GM23338 (cell line): ENCODE data around the gene ZNF418. TPM values are rescaled to one million over a fixed set of nuclear protein-coding genes. Genes with fewer than 3 reads are reported as not detected.

Source experiments
- ATAC-seq: fragments of 200-7000 bp; cut with Tn5 transposase; 3 replicates; pipeline ENCODE4 v1.9.1; 2020
- DNase-seq: peaks from one replicate; pipeline ENCODE4 v3.0.0-alpha.2; 2015; ENCODE audit warnings: low spot score
- H2AFZ ChIP-seq: fragments of 200-600 bp; sonication (generic); 2 replicates; pipeline ENCODE4 v1.8.0; 2016; ENCODE audit warnings: antibody characterized with exemption, mild to moderate bottlenecking, moderate library complexity
- H3F3A ChIP-seq: fragments of 200-600 bp; sonication (generic); replicated peaks from 2 replicates; pipeline ENCODE4 v1.8.0; 2017; ENCODE audit warnings: antibody characterized with exemption, mixed run types, low read depth
- H3K27ac ChIP-seq: fragments of 200-600 bp; sonication (generic); 2 replicates; pipeline ENCODE4 v1.6.1; 2016; ENCODE audit warnings: low read depth
- H3K27me3 ChIP-seq: fragments of 200-600 bp; sonication (generic); 2 replicates; pipeline ENCODE4 v1.8.0; 2016; ENCODE audit warnings: mild to moderate bottlenecking, mixed run types, moderate library complexity; ENCODE audit not compliant: insufficient read depth
- H3K36me3 ChIP-seq: fragments of 200-600 bp; sonication (generic); 2 replicates; pipeline ENCODE4 v1.8.0; 2016; ENCODE audit warnings: mild to moderate bottlenecking; ENCODE audit not compliant: insufficient read depth
- H3K4me1 ChIP-seq: fragments of 200-600 bp; sonication (generic); 2 replicates; pipeline ENCODE4 v1.8.0; 2016; ENCODE audit warnings: mild to moderate bottlenecking, moderate library complexity; ENCODE audit not compliant: insufficient read depth
- H3K4me2 ChIP-seq: fragments of 200-600 bp; sonication (generic); 2 replicates; pipeline ENCODE4 v1.7.1; 2017; ENCODE audit warnings: mixed run types
- H3K4me3 ChIP-seq: fragments of 200-600 bp; sonication (generic); 2 replicates; pipeline ENCODE4 v1.6.1; 2016; ENCODE audit warnings: mixed run types
- H3K79me2 ChIP-seq: fragments of 200-600 bp; sonication (generic); replicated peaks from 2 replicates; pipeline ENCODE4 v1.8.0; 2017; ENCODE audit warnings: mild to moderate bottlenecking; ENCODE audit not compliant: insufficient read depth
- H3K9me2 ChIP-seq: fragments of 200-600 bp; sonication (generic); 2 replicates; pipeline ENCODE4 v1.8.0; 2017; ENCODE audit not compliant: insufficient read depth
- H4K20me1 ChIP-seq: fragments of 200-600 bp; sonication (generic); replicated peaks from 2 replicates; pipeline ENCODE4 v1.8.0; 2017; ENCODE audit warnings: mild to moderate bottlenecking; ENCODE audit not compliant: insufficient read depth
- H3K27ac Mint-ChIP-seq: 2 replicates; pipeline ENCODE4 v1.8.0; 2020; ENCODE audit warnings: inconsistent platforms, mild to moderate bottlenecking, moderate library complexity, mixed read lengths
- H3K27me3 Mint-ChIP-seq: 3 replicates; pipeline ENCODE4 v1.8.0; 2022; ENCODE audit warnings: low read depth, mild to moderate bottlenecking, moderate library complexity, mixed read lengths, inconsistent platforms; ENCODE audit not compliant: insufficient read depth, poor library complexity
- H3K36me3 Mint-ChIP-seq: 3 replicates; pipeline ENCODE4 v1.8.0; 2021; ENCODE audit warnings: low read depth, mild to moderate bottlenecking, inconsistent platforms, moderate library complexity, mixed read lengths
- H3K4me1 Mint-ChIP-seq: 3 replicates; pipeline ENCODE4 v1.8.0; 2020; ENCODE audit warnings: mild to moderate bottlenecking, inconsistent platforms, mixed read lengths
- H3K4me3 Mint-ChIP-seq: 3 replicates; pipeline ENCODE4 v1.8.0; 2021; ENCODE audit warnings: moderate library complexity, mild to moderate bottlenecking, inconsistent platforms, mixed read lengths
- H3K9me3 Mint-ChIP-seq: 3 replicates; pipeline ENCODE4 v1.8.0; 2020; ENCODE audit warnings: moderate library complexity, mild to moderate bottlenecking, inconsistent platforms, mixed read lengths
- CREB1 ChIP-seq: fragments of 250-450 bp; sonication (Bioruptor Pico); IDR thresholded peaks from 2 replicates; pipeline ENCODE4 v1.5.0; 2020; ENCODE audit warnings: low read depth, mild to moderate bottlenecking, moderate library complexity
- CTCF ChIP-seq, 2 experiments: fragments of 200-600 bp in 1 of 2; sonication (generic) in 1 of 2; conservative IDR thresholded peaks; 2 replicates each; pipeline versions ENCODE4 v1.5.1 to v1.6.1; 2016 to 2017; ENCODE audit warnings: antibody characterized with exemption in 2 of 2, low read depth in 2 of 2, mild to moderate bottlenecking in 2 of 2, moderate library complexity in 1 of 2
- EZH2 ChIP-seq: fragments of 200-600 bp; sonication (generic); IDR thresholded peaks from one replicate; pipeline ENCODE4 v1.8.0; 2017; ENCODE audit warnings: antibody characterized with exemption, mild to moderate bottlenecking, low read depth; ENCODE audit not compliant: unreplicated experiment
- EZH2phosphoT487 ChIP-seq: fragments of 200-600 bp; sonication (generic); IDR thresholded peaks from one replicate; pipeline ENCODE4 v1.8.1; 2018; ENCODE audit warnings: antibody characterized with exemption; ENCODE audit not compliant: unreplicated experiment
- JUNB ChIP-seq: IDR thresholded peaks from one replicate; pipeline ENCODE4 v1.6.1; 2016; ENCODE audit warnings: antibody characterized with exemption; ENCODE audit not compliant: unreplicated experiment
- NANOG ChIP-seq: IDR thresholded peaks from 2 replicates; pipeline ENCODE4 v1.6.1; 2016; ENCODE audit warnings: antibody characterized with exemption, borderline replicate concordance
- POLR2AphosphoS5 ChIP-seq: IDR thresholded peaks from 2 replicates; pipeline ENCODE4 v1.6.1; 2016; ENCODE audit warnings: antibody characterized with exemption, low read depth
- STAT1 ChIP-seq: IDR thresholded peaks from one replicate; pipeline ENCODE4 v1.6.1; 2016; ENCODE audit warnings: antibody characterized with exemption; ENCODE audit not compliant: unreplicated experiment
- ZNF114 ChIP-seq: fragments of 250-450 bp; sonication (Bioruptor Pico); IDR thresholded peaks from 2 replicates; pipeline ENCODE4 v1.5.0; 2020; ENCODE audit warnings: mild to moderate bottlenecking, moderate library complexity
- ZNF331 ChIP-seq: fragments of 250-450 bp; sonication (Bioruptor Pico); IDR thresholded peaks from 2 replicates; pipeline ENCODE4 v1.5.0; 2020; ENCODE audit warnings: low read depth, mild to moderate bottlenecking, moderate library complexity
- ZNF462 ChIP-seq: fragments of 250-450 bp; sonication (Bioruptor Pico); IDR thresholded peaks from 2 replicates; pipeline ENCODE4 v1.5.0; 2020; ENCODE audit warnings: mild to moderate bottlenecking, moderate library complexity
- polyA plus RNA-seq: library from polyadenylated mRNA; unstranded; fragments of >200 nt; fragmentation: Nextera tagmentation; extraction: Ambion mirVana; gene quantifications from 2 replicates; pipeline ENCODE4 v1.2.1, GENCODE V29; 2016
- total RNA-seq: library from RNA; depleted of rRNA; stranded (reverse); fragments of >200 nt; shearing (Covaris generic); gene quantifications from 2 replicates; pipeline ENCODE4 v1.2.3, GENCODE V29; 2014

ZNF418 gene
- total and polyA plus RNA-seq, 2 experiments from 2014 or later = 11.1 to 13.4 TPM

GRCh38 chr19:57935731-57936130 is 529 bp upstream of the ZNF418 start:
- no peak for DNase-seq
- Histone ChIP-seq H2AFZ (no peak overlapping the region), H3K27ac (peak overlapping the region; percentile 34; the same call in 1 of the 2 replicates), H3K36me3 (peaks cover 15% of the 10 kb centered on the region; the same call in 1 of the 2 replicates), H3K79me2 (peaks cover 50% of the 10 kb centered on the region), H3K27me3 (no peaks in the 10 kb centered on the region), H3K4me2 (peak overlapping the region; percentile 19; the same call in 1 of the 2 replicates), H3F3A (0 out of 2 replicates have a peak, but pooled peaks cover 4% of the 10 kb centered on the region), H3K4me3 (peak overlapping the region; percentile 2; the same call in 1 of the 2 replicates), H3K9me2 (no peaks in the 10 kb centered on the region), H3K4me1 (peaks cover 5% of the 10 kb centered on the region; the same call in 1 of the 2 replicates), H4K20me1 (no peaks in the 10 kb centered on the region; the same call in 1 of the 2 replicates)
- H3K4me1 Mint-ChIP-seq = peaks cover 13% of the 10 kb centered on the region
- no peak overlapping the region; the same call in 1 of the 2 replicates for H3K27ac Mint-ChIP-seq
- peaks cover 67% of the 10 kb centered on the region for H3K36me3 Mint-ChIP-seq
- H3K9me3 Mint-ChIP-seq = peaks cover 23% of the 10 kb centered on the region
- no peak for ATAC-seq
- no peak for TF ChIP-seq ZNF114
- H3K27me3 Mint-ChIP-seq = peaks cover 9% of the 10 kb centered on the region
- peak overlapping the region; percentile 99 for H3K4me3 Mint-ChIP-seq

GRCh38 chr19:57927587-57927986 is 7.6 kb downstream of the ZNF418 start:
- Histone ChIP-seq H3K79me2 (peaks cover 49% of the 10 kb centered on the region), H2AFZ (no peak overlapping the region), H3K4me2 (no peak overlapping the region), H3F3A (peaks cover 3% of the 10 kb centered on the region; the same call in 1 of the 2 replicates), H4K20me1 (no peaks in the 10 kb centered on the region; the same call in 1 of the 2 replicates), H3K4me1 (no peaks in the 10 kb centered on the region), H3K27ac (no peak overlapping the region), H3K36me3 (peaks cover 66% of the 10 kb centered on the region), H3K27me3 (no peaks in the 10 kb centered on the region), H3K9me2 (no peaks in the 10 kb centered on the region), H3K4me3 (no peak overlapping the region)
- Mint-ChIP-seq H3K9me3 (peaks cover 63% of the 10 kb centered on the region), H3K36me3 (peaks cover 94% of the 10 kb centered on the region), H3K4me3 (no peak overlapping the region), H3K27ac (no peak overlapping the region), H3K27me3 (peaks cover 1% of the 10 kb centered on the region), H3K4me1 (no peaks in the 10 kb centered on the region)
- DNase-seq = no peak
- no peak for ATAC-seq
- no peak for TF ChIP-seq ZNF462 (CRISPR knock-in tag)
- TF ChIP-seq POLR2AphosphoS5 = no peak
- TF ChIP-seq NANOG = no peak
- no peak for TF ChIP-seq CTCF (conservative IDR thresholded peaks at IDR 0.05; ENCODE audit: low read depth in 2 of 2)
- no peak for TF ChIP-seq STAT1
- no peak for TF ChIP-seq CREB1 (CRISPR knock-in tag)
- no peak for TF ChIP-seq EZH2
- TF ChIP-seq ZNF114 = no peak
- no peak for TF ChIP-seq ZNF331 (CRISPR knock-in tag)
- TF ChIP-seq JUNB = no peak
- TF ChIP-seq EZH2phosphoT487 = no peak
